HG03108 (cell line): ENCODE data around the gene TADA3.

Experiments
- ATAC-seq: cut with Tn5 transposase; IDR thresholded peaks from one replicate; pipeline ENCODE4 v1.9.1; 2021; ENCODE audit warnings: moderate library complexity; ENCODE audit not compliant: unreplicated experiment

TADA3 gene

GRCh38 chr3:9762871-9763270 is 29.4 kb downstream of the TADA3 start:
- ATAC-seq: no peak

- no peak for ATAC-seq
Measured at GRCh38 chr3:9761919-9762318, 30.4 kb downstream of the TADA3 start.

GRCh38 chr3:9760779-9761505 is 31.3 kb downstream of the TADA3 start:
- ATAC-seq: no peak

- no peak for ATAC-seq
Measured at GRCh38 chr3:9757427-9757826, 34.8 kb downstream of the TADA3 start.

GRCh38 chr3:9754678-9755077 is 37.6 kb downstream of the TADA3 start:
- no peak for ATAC-seq

GRCh38 chr3:9750556-9751411 is 41.5 kb downstream of the TADA3 start:
- no peak for ATAC-seq

- peak; percentile 82 for ATAC-seq
Measured at GRCh38 chr3:9749645-9750555, 42.4 kb downstream of the TADA3 start, which contains the start of gene OGG1. TSS of gene OGG1 (plus strand) at chr3:9749952. CDS start at chr3:9750287, 335 bp downstream.

- no peak for ATAC-seq
Measured at GRCh38 chr3:9749296-9749644, 43.0 kb downstream of the TADA3 start.

- ATAC-seq: no peak
Measured at GRCh38 chr3:9748031-9748430, 44.2 kb downstream of the TADA3 start.

GRCh38 chr3:9747267-9747666 is 45.0 kb downstream of the TADA3 start:
- ATAC-seq: peak; percentile 21

GRCh38 chr3:9746330-9746729 is 45.9 kb downstream of the TADA3 start:
- ATAC-seq: no peak

GRCh38 chr3:9745521-9745920 is 46.8 kb downstream of the TADA3 start:
- no peak for ATAC-seq

GRCh38 chr3:9744162-9744561 is 48.1 kb downstream of the TADA3 start:
- no peak for ATAC-seq

- no peak for ATAC-seq
Measured at GRCh38 chr3:9743548-9743947, 48.7 kb downstream of the TADA3 start.

GRCh38 chr3:9742560-9742959 is 49.7 kb downstream of the TADA3 start:
- ATAC-seq: no peak

GRCh38 chr3:9739181-9739580 is 53.1 kb downstream of the TADA3 start:
- ATAC-seq: no peak

- ATAC-seq: no peak
Measured at GRCh38 chr3:9736831-9737230, 55.4 kb downstream of the TADA3 start.

- ATAC-seq: no peak
Measured at GRCh38 chr3:9732740-9733115, 59.5 kb downstream of the TADA3 start.

GRCh38 chr3:9732080-9732739 is 60.1 kb downstream of the TADA3 start:
- no peak for ATAC-seq

GRCh38 chr3:9731206-9732079 is 60.8 kb downstream of the TADA3 start, which contains the start of gene BRPF1:
TSS of gene BRPF1 (plus strand) at chr3:9731735. CDS start at chr3:9734141, 2,406 bp downstream.
- ATAC-seq: peak; percentile 86
